GM13977 (cell line): Measurements from ENCODE around the gene PFKFB2.

ENCODE experiments used
- DNase-seq: peaks from one replicate; pipeline ENCODE4 v3.0.0; 2012; ENCODE audit warnings: low spot score
- in situ Hi-C: fragments of 300-500 bp; cut with MboI; formaldehyde crosslinking; loops from one replicate; pipeline ENCODE4 v1.12.0; 2022; ENCODE audit warnings: low sequenced_read_pairs, low pct_unique_long_range_greater_than_20kb, mixed read lengths, inconsistent platforms; ENCODE audit not compliant: unreplicated experiment
- TF ChIP-seq, protein P1 (sequence below): IDR thresholded peaks from 2 replicates; pipeline ENCODE4 v1.5.1; 2012; ENCODE audit warnings: mild to moderate bottlenecking, control low read depth; ENCODE audit not compliant: insufficient read depth; ENCODE audit errors: extremely low read depth, missing control alignments

PFKFB2 gene

GRCh38 chr1:207091200-207091908, 38.3 kb downstream of the PFKFB2 start:
- DNase-seq = no peak
- in situ Hi-C loops = loop anchor here (25.0 kb wide), 1 partner anchor 396 kb away; the partner anchor contains the start of gene CR1
- TF ChIP-seq, protein P1, sequence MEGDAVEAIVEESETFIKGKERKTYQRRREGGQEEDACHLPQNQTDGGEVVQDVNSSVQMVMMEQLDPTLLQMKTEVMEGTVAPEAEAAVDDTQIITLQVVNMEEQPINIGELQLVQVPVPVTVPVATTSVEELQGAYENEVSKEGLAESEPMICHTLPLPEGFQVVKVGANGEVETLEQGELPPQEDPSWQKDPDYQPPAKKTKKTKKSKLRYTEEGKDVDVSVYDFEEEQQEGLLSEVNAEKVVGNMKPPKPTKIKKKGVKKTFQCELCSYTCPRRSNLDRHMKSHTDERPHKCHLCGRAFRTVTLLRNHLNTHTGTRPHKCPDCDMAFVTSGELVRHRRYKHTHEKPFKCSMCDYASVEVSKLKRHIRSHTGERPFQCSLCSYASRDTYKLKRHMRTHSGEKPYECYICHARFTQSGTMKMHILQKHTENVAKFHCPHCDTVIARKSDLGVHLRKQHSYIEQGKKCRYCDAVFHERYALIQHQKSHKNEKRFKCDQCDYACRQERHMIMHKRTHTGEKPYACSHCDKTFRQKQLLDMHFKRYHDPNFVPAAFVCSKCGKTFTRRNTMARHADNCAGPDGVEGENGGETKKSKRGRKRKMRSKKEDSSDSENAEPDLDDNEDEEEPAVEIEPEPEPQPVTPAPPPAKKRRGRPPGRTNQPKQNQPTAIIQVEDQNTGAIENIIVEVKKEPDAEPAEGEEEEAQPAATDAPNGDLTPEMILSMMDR = no peak

DNA sequence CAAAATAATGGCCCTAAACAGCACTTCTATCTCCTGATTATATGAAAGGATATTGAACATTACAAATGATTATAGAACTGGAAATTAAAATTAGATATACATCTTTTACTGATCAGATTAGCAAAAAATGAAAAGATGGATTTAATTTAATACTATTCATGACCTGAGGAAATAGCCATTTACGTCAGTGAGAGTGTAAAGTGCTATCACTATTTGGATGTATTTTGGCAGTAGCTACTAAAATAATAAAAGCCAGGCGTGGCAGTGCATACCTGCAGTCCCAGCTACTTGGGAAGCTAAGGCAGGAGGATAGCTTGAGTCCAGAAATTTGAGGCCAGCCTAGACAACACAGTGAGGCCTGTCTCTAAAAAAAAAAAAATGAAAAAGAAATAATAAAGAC, 40.9 kb downstream of the PFKFB2 start:
- TF ChIP-seq, protein P1 = no peak
- no peak for DNase-seq
- in situ Hi-C loops = loop anchor here (25.0 kb wide), 1 partner anchor 393 kb away; the partner anchor contains the start of gene CR1

DNA sequence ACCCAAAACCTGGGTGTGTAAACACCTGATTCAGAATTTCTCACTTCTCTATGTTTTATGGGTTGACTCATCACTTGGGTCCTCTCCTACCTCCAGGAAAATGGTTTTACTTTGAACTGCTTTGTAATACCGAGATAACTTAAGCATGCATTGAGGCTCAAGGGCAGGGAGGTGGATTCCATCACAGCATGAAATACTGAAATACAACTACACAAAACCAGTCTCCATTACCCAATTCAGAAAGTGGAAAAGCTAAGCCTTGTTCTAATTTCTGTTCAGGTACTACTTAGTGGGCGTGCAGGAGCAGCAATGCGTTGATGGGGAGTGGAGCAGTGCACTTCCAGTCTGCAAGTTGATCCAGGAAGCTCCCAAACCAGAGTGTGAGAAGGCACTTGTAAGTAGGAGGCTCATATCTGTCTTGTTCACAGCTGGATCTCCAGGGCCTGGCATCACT, 44.8 kb downstream of the PFKFB2 start:
- TF ChIP-seq, protein P1 = no peak
- DNase-seq = peak; percentile 62
- in situ Hi-C loops = loop anchor here (25.0 kb wide), 1 partner anchor 389 kb away; the partner anchor contains the start of gene CR1

DNA sequence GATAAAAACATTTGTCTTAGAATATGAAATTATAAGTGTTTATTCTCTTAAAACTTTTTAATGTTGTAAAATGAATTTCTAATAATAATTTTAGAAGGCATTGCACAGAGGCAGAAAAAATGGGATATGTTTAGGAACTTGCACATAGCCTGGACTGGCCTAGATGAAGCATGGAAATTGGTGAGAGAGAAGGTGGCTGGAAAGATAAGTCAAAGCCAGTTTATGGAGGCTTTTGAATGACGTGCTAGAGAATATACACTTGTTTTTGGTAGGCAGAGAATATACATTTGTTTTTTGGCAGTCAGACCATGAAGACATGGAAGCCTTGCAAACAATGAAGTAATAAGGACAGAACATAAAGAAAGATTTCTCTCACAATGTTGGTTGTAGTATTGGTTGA, 48.6 kb downstream of the PFKFB2 start:
- TF ChIP-seq, protein P1 = no peak
- no peak for DNase-seq
- in situ Hi-C loops = no loop called here

DNA sequence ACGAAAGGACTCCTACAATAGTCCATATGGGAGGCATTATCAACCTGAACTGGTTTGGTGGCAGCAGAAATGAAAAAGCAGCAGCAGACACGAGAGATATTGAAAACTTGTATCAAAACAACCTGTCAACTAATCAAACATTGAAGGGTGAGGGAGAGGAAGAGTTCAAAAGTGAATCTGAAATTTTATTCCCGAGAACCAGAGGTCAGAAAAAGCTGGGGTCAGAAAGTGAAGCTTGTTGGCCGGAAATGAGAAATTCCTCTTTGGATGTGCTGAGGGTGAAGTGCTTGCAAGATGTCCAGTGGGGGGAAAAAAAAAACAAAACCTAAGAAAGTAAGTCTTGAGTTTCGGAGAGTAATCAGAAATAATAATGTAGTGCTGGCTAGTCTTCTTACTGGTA, 49.1 kb downstream of the PFKFB2 start:
- in situ Hi-C loops = no loop called here
- TF ChIP-seq, protein P1 = no peak
- no peak for DNase-seq

DNA sequence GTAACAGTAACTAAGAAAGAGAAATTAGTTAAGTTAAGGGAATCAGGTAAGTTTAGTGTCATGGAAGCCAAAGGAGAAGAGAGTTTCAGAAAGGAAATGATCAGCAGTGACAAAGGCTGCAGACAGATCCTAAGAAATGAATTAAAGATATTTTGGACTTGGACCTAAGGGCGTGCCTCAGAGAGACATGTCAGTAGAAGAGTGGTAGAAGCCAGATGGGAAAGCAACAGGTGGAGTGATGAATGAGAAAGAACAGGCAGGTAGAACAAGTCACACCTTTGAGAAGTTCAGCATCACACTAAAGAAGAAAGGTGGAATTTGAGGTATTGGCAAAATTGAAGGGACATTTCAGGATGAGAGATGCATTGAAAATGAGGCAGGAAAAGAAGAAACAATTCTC, 49.6 kb downstream of the PFKFB2 start:
- in situ Hi-C loops = no loop called here
- no peak for DNase-seq
- TF ChIP-seq, protein P1 = no peak
